Colonic mucosa (tissue), 4 donors: ENCODE measurements around the gene DNAJB12. TPM values are rescaled to one million over a fixed set of nuclear protein-coding genes. Genes with fewer than 3 reads are reported as not detected.
A peak's percentile ranks its signal among the peaks of the same experiment; 100 is the strongest.
"Not testable (repeated sequence)": the region's sequence is repeated elsewhere in the genome, so short reads cannot be mapped to it uniquely, and the experiment has no call there.

Experiments used
- DNase-seq: peaks from one replicate; pipeline ENCODE4 v3.0.0-alpha.2; 2020
- H3K27ac ChIP-seq: fragments of 200-600 bp; one replicate; pipeline ENCODE4 v1.8.0; 2021
- H3K27me3 ChIP-seq: fragments of 200-600 bp; one replicate; pipeline ENCODE4 v1.8.0; 2021
- H3K36me3 ChIP-seq: fragments of 200-600 bp; one replicate; pipeline ENCODE4 v1.8.0; 2021
- H3K4me1 ChIP-seq: fragments of 200-600 bp; one replicate; pipeline ENCODE4 v1.8.0; 2021; ENCODE audit warnings: mild to moderate bottlenecking
- H3K4me3 ChIP-seq: fragments of 200-600 bp; one replicate; pipeline ENCODE4 v1.8.0; 2021
- H3K9ac ChIP-seq, 2 donors: one replicate each; pipeline ENCODE4 v1.7.0; 2013; ENCODE audit warnings: control low read depth in 2 of 2, low read depth in 2 of 2, low read length in 2 of 2
- H3K9me3 ChIP-seq: fragments of 200-600 bp; one replicate; pipeline ENCODE4 v1.8.0; 2021
- CTCF ChIP-seq: fragments of 200-600 bp; IDR thresholded peaks from one replicate; pipeline ENCODE4 v1.8.0; 2022; ENCODE audit warnings: antibody characterized with exemption, mild to moderate bottlenecking
- intact Hi-C: fragments of 100-400 bp; cut with DNase I; formaldehyde crosslinking; loops from one replicate; pipeline ENCODE4 v1.14.1; 2022
- total RNA-seq, 2 donors: library from RNA; stranded (reverse); fragmentation: NEBNext Ultra II Directional in 1 of 2; extraction: Animal tissue kit (Norgen Biotek cat#: 25700) in 1 of 2; gene quantifications; one replicate each; pipeline ENCODE4 v1.2.1, GENCODE V29; 2021
- donor health status: healthy.
- donor health status: DM: no; HTN: no; CAD: no.
- donor health status: DM: no; HTN: no; CAD: no.

The DNAJB12 gene
- total RNA-seq, 2 donors from 2014 or later = 29.4 to 37.9 TPM

GRCh38 chr10:72329290-72330068, 25.2 kb downstream of the DNAJB12 start:
- Histone ChIP-seq H3K9me3 (no peaks in the 10 kb centered on the region), H3K27ac (no peak overlapping the region), H3K27me3 (no peaks in the 10 kb centered on the region), H3K9ac (peak overlapping the region in 1 of 2 donors; percentile 50), H3K4me3 (no peak overlapping the region), H3K4me1 (peaks cover 20% of the 10 kb centered on the region), H3K36me3 (no peaks in the 10 kb centered on the region)
- intact Hi-C loops = loop anchor here (2.0 kb wide), 1 partner anchor 55 kb away; no protein-coding TSS in a partner anchor
- no peak for TF ChIP-seq CTCF
- no peak for DNase-seq

- Histone ChIP-seq H3K27ac (no peak overlapping the region), H3K9me3 (no peaks in the 10 kb centered on the region), H3K27me3 (no peaks in the 10 kb centered on the region), H3K36me3 (no peaks in the 10 kb centered on the region), H3K4me1 (peaks cover 20% of the 10 kb centered on the region), H3K4me3 (no peak overlapping the region), H3K9ac (peak overlapping the region; percentile 50 to 51)
- no peak for TF ChIP-seq CTCF
- intact Hi-C loops = no loop called here
- DNase-seq = no peak
Observed at GRCh38 chr10:72328829-72329204, 25.9 kb downstream of the DNAJB12 start.

GRCh38 chr10:72328045-72328828, 26.5 kb downstream of the DNAJB12 start:
- no peak overlapping the region for H3K27ac ChIP-seq
- no peaks in the 10 kb centered on the region for H3K27me3 ChIP-seq
- H3K4me3 ChIP-seq = no peak overlapping the region
- no peaks in the 10 kb centered on the region for H3K9me3 ChIP-seq
- intact Hi-C loops = no loop called here
- peaks cover 20% of the 10 kb centered on the region for H3K4me1 ChIP-seq
- peak overlapping the region in 1 of 2 donors; percentile 51 for H3K9ac ChIP-seq
- peak; percentile 77 for DNase-seq
- peak; percentile 44 for TF ChIP-seq CTCF
- H3K36me3 ChIP-seq = no peaks in the 10 kb centered on the region

GRCh38 chr10:72326665-72327603, 27.8 kb downstream of the DNAJB12 start:
- DNase-seq, H3K36me3 ChIP-seq, H3K9ac ChIP-seq, H3K9me3 ChIP-seq, H3K27ac ChIP-seq, H3K4me3 ChIP-seq, H3K27me3 ChIP-seq, intact Hi-C loops: not testable (repeated sequence)
- peaks cover 10% of the 10 kb centered on the region for H3K4me1 ChIP-seq

- DNase-seq = peak; percentile 42
- H3K4me1 ChIP-seq, H3K27me3 ChIP-seq, H3K4me3 ChIP-seq, H3K9me3 ChIP-seq, intact Hi-C loops, H3K36me3 ChIP-seq: not testable (repeated sequence)
- Histone ChIP-seq H3K9ac (peak overlapping the region in 1 of 2 donors; percentile 8), H3K27ac (peak overlapping the region; percentile 9)
Observed at GRCh38 chr10:72325243-72326175, 29.2 kb downstream of the DNAJB12 start.
